ENCODE data around the gene BOLA1. TPM values are rescaled to one million over a fixed set of nuclear protein-coding genes. Genes with fewer than 3 reads are reported as not detected.

The BOLA1 gene
- total and polyA plus RNA-seq, 2 of the 13 experiments (the other 11 are each of a cell fraction or from before 2014, with no cell fraction given) = 3.2 to 4.2 TPM

GRCh38 chr1:149887456-149888246 lies 11.7 kb upstream of the BOLA1 start (continued):
- TF ChIP-seq SP140L (CRISPR knock-in tag; IDR thresholded peaks at IDR 0.05; ENCODE audit: borderline replicate concordance) (no peak), ZMYM4 (CRISPR knock-in tag; IDR thresholded peaks at IDR 0.05) (peak; percentile 45; the same call in 1 of the 2 replicates), ZNF552 (CRISPR knock-in tag; IDR thresholded peaks at IDR 0.05; ENCODE audit: borderline replicate concordance) (no peak), NFIC (IDR thresholded peaks at IDR 0.05; ENCODE audit: low read length) (peak; percentile 25; the same call in 1 of the 2 replicates), REL (CRISPR knock-in tag; conservative IDR thresholded peaks at IDR 0.05) (0 out of 2 replicates have a peak, but pooled peaks have one; percentile 44), PCBP1 (IDR thresholded peaks at IDR 0.05; ENCODE audit: borderline replicate concordance, low read depth, low read length) (0 out of 2 replicates have a peak, but pooled peaks have one; percentile 29), ZSCAN21 (CRISPR knock-in tag; IDR thresholded peaks at IDR 0.05; ENCODE audit: borderline replicate concordance) (no peak), ZMAT3 (CRISPR knock-in tag; conservative IDR thresholded peaks at IDR 0.05) (no peak; the same call in 1 of the 2 replicates), GTF3A (CRISPR knock-in tag; conservative IDR thresholded peaks at IDR 0.05) (no peak), SIX1 (CRISPR knock-in tag; IDR thresholded peaks at IDR 0.05; ENCODE audit: borderline replicate concordance) (no peak), ZNF205 (CRISPR knock-in tag; IDR thresholded peaks at IDR 0.05) (no peak), FOXC1 (CRISPR knock-in tag; IDR thresholded peaks at IDR 0.05; ENCODE audit: borderline replicate concordance) (no peak), MAFF (IDR thresholded peaks at IDR 0.05; ENCODE audit: low read depth, low read length) (no peak), SIN3B (IDR thresholded peaks at IDR 0.05; ENCODE audit: low read length) (no peak), MLLT10 (CRISPR knock-in tag; IDR thresholded peaks at IDR 0.05) (no peak), ZC3H4 (CRISPR knock-in tag; IDR thresholded peaks at IDR 0.05; ENCODE audit: borderline replicate concordance) (peak; percentile 100), ZNF800 (CRISPR knock-in tag; IDR thresholded peaks at IDR 0.05) (no peak), JUNB (CRISPR knock-in tag; IDR thresholded peaks at IDR 0.05; ENCODE audit: borderline replicate concordance) (no peak), ZSCAN29 (CRISPR knock-in tag; conservative IDR thresholded peaks at IDR 0.05) (peak; percentile 18; the same call in 1 of the 2 replicates), ZMYM2 (CRISPR knock-in tag; IDR thresholded peaks at IDR 0.05) (no peak), SNAI1 (CRISPR knock-in tag; IDR thresholded peaks at IDR 0.05; ENCODE audit: borderline replicate concordance) (no peak), ZNF143 (CRISPR knock-in tag; IDR thresholded peaks at IDR 0.05) (no peak)
- TF ChIP-seq, protein P1, sequence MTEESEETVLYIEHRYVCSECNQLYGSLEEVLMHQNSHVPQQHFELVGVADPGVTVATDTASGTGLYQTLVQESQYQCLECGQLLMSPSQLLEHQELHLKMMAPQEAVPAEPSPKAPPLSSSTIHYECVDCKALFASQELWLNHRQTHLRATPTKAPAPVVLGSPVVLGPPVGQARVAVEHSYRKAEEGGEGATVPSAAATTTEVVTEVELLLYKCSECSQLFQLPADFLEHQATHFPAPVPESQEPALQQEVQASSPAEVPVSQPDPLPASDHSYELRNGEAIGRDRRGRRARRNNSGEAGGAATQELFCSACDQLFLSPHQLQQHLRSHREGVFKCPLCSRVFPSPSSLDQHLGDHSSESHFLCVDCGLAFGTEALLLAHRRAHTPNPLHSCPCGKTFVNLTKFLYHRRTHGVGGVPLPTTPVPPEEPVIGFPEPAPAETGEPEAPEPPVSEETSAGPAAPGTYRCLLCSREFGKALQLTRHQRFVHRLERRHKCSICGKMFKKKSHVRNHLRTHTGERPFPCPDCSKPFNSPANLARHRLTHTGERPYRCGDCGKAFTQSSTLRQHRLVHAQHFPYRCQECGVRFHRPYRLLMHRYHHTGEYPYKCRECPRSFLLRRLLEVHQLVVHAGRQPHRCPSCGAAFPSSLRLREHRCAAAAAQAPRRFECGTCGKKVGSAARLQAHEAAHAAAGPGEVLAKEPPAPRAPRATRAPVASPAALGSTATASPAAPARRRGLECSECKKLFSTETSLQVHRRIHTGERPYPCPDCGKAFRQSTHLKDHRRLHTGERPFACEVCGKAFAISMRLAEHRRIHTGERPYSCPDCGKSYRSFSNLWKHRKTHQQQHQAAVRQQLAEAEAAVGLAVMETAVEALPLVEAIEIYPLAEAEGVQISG (CRISPR knock-in tag; IDR thresholded peaks at IDR 0.05) = no peak; the same call in 1 of the 2 replicates
- TF ChIP-seq, protein P2, sequence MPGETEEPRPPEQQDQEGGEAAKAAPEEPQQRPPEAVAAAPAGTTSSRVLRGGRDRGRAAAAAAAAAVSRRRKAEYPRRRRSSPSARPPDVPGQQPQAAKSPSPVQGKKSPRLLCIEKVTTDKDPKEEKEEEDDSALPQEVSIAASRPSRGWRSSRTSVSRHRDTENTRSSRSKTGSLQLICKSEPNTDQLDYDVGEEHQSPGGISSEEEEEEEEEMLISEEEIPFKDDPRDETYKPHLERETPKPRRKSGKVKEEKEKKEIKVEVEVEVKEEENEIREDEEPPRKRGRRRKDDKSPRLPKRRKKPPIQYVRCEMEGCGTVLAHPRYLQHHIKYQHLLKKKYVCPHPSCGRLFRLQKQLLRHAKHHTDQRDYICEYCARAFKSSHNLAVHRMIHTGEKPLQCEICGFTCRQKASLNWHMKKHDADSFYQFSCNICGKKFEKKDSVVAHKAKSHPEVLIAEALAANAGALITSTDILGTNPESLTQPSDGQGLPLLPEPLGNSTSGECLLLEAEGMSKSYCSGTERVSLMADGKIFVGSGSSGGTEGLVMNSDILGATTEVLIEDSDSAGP (CRISPR knock-in tag; IDR thresholded peaks at IDR 0.05; ENCODE audit: borderline replicate concordance) = peak; percentile 30; the same call in 1 of the 2 replicates

All from HepG2 (cell line).